Endodermal cell (in vitro differentiated cells): Measurements from ENCODE around the gene CEP95. TPM values are rescaled to one million over a fixed set of nuclear protein-coding genes. Genes with fewer than 3 reads are reported as not detected.

ENCODE experiments used
- DNase-seq: peaks from one replicate; pipeline ENCODE4 v3.0.0-alpha.2; 2017
- H3K27ac ChIP-seq: 2 replicates; pipeline ENCODE4 v1.5.1; 2013; ENCODE audit warnings: mild to moderate bottlenecking, low read depth, low read length, moderate library complexity
- H3K27me3 ChIP-seq: 2 replicates; pipeline ENCODE4 v1.6.1; 2013; ENCODE audit warnings: mild to moderate bottlenecking, low read length, moderate library complexity; ENCODE audit not compliant: insufficient read depth, control insufficient read depth, poor library complexity, severe bottlenecking
- H3K36me3 ChIP-seq: 2 replicates; pipeline ENCODE4 v1.7.0; 2013; ENCODE audit warnings: mild to moderate bottlenecking, low read length, moderate library complexity; ENCODE audit not compliant: control insufficient read depth, insufficient read depth
- H3K4me1 ChIP-seq: one replicate; pipeline ENCODE4 v1.7.0; 2013; ENCODE audit warnings: low read length; ENCODE audit not compliant: control insufficient read depth, insufficient read depth
- H3K4me3 ChIP-seq: 2 replicates; pipeline ENCODE4 v1.5.1; 2013; ENCODE audit warnings: mild to moderate bottlenecking, low read length, moderate library complexity
- H3K9ac ChIP-seq: 2 replicates; pipeline ENCODE4 v1.6.1; 2013; ENCODE audit warnings: mild to moderate bottlenecking, low read length, moderate library complexity; ENCODE audit not compliant: poor library complexity, severe bottlenecking; ENCODE audit errors: extremely low read depth
- H3K9me3 ChIP-seq: 2 replicates; pipeline ENCODE4 v1.6.1; 2013; ENCODE audit warnings: mild to moderate bottlenecking, low read length, moderate library complexity; ENCODE audit not compliant: control insufficient read depth
- H3K27ac Mint-ChIP-seq: 2 replicates; pipeline ENCODE4 v1.8.0; 2020; ENCODE audit warnings: mixed read lengths
- H3K27me3 Mint-ChIP-seq: 2 replicates; pipeline ENCODE4 v1.8.0; 2021; ENCODE audit warnings: mild to moderate bottlenecking, mixed read lengths; ENCODE audit not compliant: insufficient read depth
- H3K36me3 Mint-ChIP-seq: 2 replicates; pipeline ENCODE4 v1.8.0; 2020; ENCODE audit warnings: low read depth, mixed read lengths
- H3K4me1 Mint-ChIP-seq: 2 replicates; pipeline ENCODE4 v1.8.0; 2020; ENCODE audit warnings: mixed read lengths
- H3K4me3 Mint-ChIP-seq: 2 replicates; pipeline ENCODE4 v1.8.0; 2020; ENCODE audit warnings: mild to moderate bottlenecking, moderate library complexity, mixed read lengths
- H3K9me3 Mint-ChIP-seq: 2 replicates; pipeline ENCODE4 v1.8.0; 2020; ENCODE audit warnings: mild to moderate bottlenecking, mixed read lengths
- WGBS, 2 experiments: methylation state at CpG; one replicate each; pipeline versions ENCODE4 v1.1.5 to v1.1.7; 2013; ENCODE audit warnings: missing lambda C conversion rate in 2 of 2, mixed read lengths in 1 of 2; ENCODE audit not compliant: insufficient coverage in 1 of 2, insufficient read length in 1 of 2; 5-methylcytosine and 5-hydroxymethylcytosine counted together
- total RNA-seq, 2 donors: library from RNA; stranded (reverse); fragmentation: NEBNext Ultra II Directional in 1 of 2; extraction: Animal tissue kit (Norgen Biotek cat#: 25700) in 1 of 2; gene quantifications; 2 replicates in 1 of 2; 3 replicates in 1 of 2; pipeline ENCODE4 v1.2.1, GENCODE V29; 2021
- TF ChIP-seq, protein P1 (sequence below): fragments of 200-600 bp; sonication (generic); conservative IDR thresholded peaks from 2 replicates; pipeline ENCODE4 v1.5.0; 2021; ENCODE audit warnings: antibody characterized with exemption, mild to moderate bottlenecking

Gene CEP95
- total RNA-seq, 2 donors from 2014 or later = 75.5 to 93.9 TPM

DNA sequence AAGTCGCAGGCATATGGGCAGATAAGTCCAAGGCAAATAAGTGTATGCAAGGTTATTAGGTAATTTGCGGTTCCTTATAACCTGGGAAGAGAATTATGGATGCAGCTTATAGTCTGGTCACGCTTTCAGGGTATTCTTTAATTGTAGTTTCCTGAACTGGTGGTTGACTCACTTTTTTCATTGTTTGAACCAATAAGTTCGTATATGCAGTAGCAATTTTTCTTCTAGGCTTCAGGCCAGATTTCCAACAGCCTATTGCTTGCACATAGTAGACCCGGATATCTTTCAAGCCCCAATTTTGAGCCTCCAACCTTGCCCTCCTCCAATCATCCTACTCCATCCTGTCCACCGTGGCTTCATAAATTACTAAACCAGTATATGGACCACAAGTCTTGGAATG is 12.8 kb downstream of the CEP95 start:
- TF ChIP-seq, protein P1, sequence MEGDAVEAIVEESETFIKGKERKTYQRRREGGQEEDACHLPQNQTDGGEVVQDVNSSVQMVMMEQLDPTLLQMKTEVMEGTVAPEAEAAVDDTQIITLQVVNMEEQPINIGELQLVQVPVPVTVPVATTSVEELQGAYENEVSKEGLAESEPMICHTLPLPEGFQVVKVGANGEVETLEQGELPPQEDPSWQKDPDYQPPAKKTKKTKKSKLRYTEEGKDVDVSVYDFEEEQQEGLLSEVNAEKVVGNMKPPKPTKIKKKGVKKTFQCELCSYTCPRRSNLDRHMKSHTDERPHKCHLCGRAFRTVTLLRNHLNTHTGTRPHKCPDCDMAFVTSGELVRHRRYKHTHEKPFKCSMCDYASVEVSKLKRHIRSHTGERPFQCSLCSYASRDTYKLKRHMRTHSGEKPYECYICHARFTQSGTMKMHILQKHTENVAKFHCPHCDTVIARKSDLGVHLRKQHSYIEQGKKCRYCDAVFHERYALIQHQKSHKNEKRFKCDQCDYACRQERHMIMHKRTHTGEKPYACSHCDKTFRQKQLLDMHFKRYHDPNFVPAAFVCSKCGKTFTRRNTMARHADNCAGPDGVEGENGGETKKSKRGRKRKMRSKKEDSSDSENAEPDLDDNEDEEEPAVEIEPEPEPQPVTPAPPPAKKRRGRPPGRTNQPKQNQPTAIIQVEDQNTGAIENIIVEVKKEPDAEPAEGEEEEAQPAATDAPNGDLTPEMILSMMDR = no peak
- Histone ChIP-seq H3K9ac (no peak overlapping the region), H3K27me3 (no peaks in the 10 kb centered on the region), H3K36me3 (peaks cover 98% of the 10 kb centered on the region), H3K27ac (no peak overlapping the region), H3K4me1 (no peaks in the 10 kb centered on the region), H3K4me3 (no peak overlapping the region), H3K9me3 (no peaks in the 10 kb centered on the region)
- no peaks in the 10 kb centered on the region for H3K4me1 Mint-ChIP-seq
- H3K36me3 Mint-ChIP-seq = peaks cover 73% of the 10 kb centered on the region
- no peak overlapping the region for H3K27ac Mint-ChIP-seq
- no peaks in the 10 kb centered on the region for H3K27me3 Mint-ChIP-seq
- no peaks in the 10 kb centered on the region for H3K9me3 Mint-ChIP-seq
- H3K4me3 Mint-ChIP-seq = no peak overlapping the region
- 95 to 96% methylated on average over 5 to 6 of the region's 6 CpGs for WGBS, 2 experiments
- no peak for DNase-seq

DNA sequence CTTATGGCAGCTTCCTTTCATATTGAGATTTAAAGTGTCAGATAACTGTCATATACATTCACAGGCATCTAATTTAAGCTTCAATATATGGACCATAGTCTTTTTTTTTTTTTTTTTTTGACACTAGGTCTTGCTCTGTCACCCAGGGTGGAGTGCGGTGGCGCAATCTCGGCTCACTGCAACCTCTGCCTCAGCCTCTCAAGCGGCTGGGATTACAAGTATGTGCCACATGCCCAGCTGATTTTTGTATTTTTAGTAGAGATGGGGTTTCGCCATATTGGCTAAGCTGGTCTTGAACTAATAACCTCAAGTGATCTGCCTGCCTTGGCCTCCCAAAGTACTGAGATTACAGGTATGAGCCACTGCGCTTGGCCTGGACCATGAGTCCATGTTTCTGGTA is 13.6 kb downstream of the CEP95 start:
- no peaks in the 10 kb centered on the region for H3K4me1 Mint-ChIP-seq
- no peak overlapping the region for H3K4me3 ChIP-seq
- DNase-seq = no peak
- no peaks in the 10 kb centered on the region for H3K27me3 ChIP-seq
- H3K36me3 Mint-ChIP-seq = peaks cover 70% of the 10 kb centered on the region
- H3K27ac Mint-ChIP-seq = no peak overlapping the region
- TF ChIP-seq, protein P1 = no peak
- peaks cover 98% of the 10 kb centered on the region for H3K36me3 ChIP-seq
- no peaks in the 10 kb centered on the region for H3K9me3 Mint-ChIP-seq
- no peak overlapping the region for H3K4me3 Mint-ChIP-seq
- H3K27ac ChIP-seq = no peak overlapping the region
- H3K4me1 ChIP-seq = no peaks in the 10 kb centered on the region
- no peaks in the 10 kb centered on the region for H3K27me3 Mint-ChIP-seq
- WGBS, 2 experiments = 87 to 95% methylated on average over 5 to 6 of the region's 6 CpGs
- no peak overlapping the region for H3K9ac ChIP-seq
- no peaks in the 10 kb centered on the region for H3K9me3 ChIP-seq

DNA sequence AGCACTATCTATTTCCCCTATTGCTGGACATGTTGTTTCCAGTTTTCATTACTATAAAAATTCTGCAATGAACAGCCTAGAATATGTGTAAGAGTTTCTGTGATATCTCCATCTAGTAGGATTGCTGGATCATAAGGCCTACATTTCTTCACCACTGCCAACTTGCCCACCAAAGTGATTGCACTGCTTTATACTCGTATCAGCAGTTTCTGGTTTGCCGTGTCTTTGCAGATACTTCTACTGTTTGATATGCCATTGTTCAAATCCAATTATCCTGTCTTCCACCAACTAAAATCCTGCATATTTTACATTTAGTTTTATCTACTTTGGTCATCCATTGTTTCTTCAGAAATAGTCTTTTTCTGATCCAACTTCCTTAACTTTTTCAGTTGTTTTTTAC is 21.1 kb downstream of the CEP95 start:
- DNase-seq = no peak
- Histone ChIP-seq H3K36me3 (peaks cover 97% of the 10 kb centered on the region), H3K9me3 (no peaks in the 10 kb centered on the region), H3K4me3 (no peak overlapping the region), H3K9ac (no peak overlapping the region), H3K27me3 (no peaks in the 10 kb centered on the region), H3K4me1 (no peaks in the 10 kb centered on the region), H3K27ac (no peak overlapping the region)
- WGBS, 2 experiments = 94 to 100% methylated on average over 2 of the region's 2 CpGs
- no peak overlapping the region for H3K4me3 Mint-ChIP-seq
- TF ChIP-seq, protein P1 = no peak
- H3K36me3 Mint-ChIP-seq = peaks cover 80% of the 10 kb centered on the region
- H3K9me3 Mint-ChIP-seq = no peaks in the 10 kb centered on the region
- H3K27ac Mint-ChIP-seq = peak overlapping the region; percentile 42
- no peaks in the 10 kb centered on the region for H3K27me3 Mint-ChIP-seq
- H3K4me1 Mint-ChIP-seq = no peaks in the 10 kb centered on the region
